ENCODE data around the gene TEX52.

TEX52 gene

DNA sequence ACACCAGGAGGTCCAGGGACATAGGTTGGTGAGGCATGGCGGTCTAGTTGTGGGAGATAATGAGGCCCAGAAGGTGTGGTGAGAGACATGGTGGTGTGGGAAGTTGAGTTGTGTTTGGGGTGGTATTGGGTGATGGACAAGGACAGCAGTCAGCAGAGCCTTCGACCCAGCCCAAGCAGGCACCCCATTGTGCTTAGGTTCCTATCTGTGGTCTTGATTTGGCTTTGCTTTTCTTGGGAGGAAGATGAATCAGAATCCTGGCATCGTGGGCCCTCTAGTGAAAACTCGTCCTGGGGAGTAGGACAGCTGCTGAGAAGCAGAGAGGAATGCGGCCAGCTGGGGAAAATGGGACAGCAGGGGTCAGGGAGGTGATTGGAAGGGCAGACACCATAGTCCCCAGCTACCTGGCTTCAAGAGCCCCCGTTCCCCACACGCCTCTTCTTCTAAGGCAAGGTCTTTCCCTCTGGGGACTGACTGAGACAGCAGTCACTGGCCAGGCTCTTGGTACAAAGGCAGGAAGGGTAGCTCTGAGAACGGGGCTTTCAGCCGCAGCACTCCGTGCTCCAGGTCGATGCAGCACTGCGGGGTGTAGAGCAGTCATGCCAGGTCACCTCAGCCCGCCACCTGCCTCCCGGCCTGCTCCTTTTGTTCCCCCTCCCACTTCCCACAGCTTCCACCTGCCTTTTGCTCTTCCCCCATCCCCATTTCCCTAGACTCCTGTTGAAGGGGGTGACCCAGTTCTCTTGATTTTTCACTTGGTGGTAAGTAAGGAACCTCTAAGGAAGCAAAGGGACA, 29.9 kb downstream of the TEX52 start:
- no peak for DNase-seq

DNA sequence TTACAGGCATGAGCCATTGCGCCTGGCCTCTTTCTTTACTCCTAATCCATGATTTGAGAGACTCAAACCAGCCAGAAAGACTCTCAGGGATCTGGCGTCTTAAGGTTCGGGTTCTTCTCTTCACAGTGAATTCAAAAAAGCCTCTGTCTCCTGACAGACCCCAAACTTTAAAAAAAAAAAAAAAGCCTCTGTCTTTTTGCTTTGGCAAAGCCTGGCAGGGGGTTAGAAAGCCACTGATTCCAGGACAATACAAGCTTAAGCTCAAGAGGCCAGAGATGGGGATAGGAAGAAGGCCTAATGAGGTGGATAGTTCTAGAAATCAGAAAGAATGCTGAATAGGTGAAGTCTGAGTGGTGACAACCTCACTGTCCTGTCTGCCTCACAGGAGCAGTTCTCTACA, 30.8 kb downstream of the TEX52 start:
- DNase-seq: no peak

DNA sequence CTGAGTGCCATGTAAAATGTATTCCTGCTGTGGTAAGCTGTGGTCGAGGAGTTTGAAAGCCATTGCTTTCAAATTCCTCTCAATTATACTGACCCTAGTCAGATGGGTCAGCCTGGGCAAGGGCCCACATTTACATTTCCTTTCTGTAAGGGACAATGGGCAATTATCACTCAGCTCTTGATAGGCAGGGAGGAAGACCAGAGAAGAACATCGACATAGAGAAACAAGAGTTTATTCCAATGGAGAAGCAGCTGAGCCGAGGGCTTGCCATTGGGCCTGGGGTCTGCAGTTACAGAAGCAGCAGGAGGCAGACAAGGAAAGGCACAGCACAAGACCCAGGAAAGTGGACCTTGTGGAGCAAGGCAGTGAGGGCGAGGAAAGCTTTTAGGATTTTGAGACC, 31.7 kb downstream of the TEX52 start:
- DNase-seq: no peak

DNA sequence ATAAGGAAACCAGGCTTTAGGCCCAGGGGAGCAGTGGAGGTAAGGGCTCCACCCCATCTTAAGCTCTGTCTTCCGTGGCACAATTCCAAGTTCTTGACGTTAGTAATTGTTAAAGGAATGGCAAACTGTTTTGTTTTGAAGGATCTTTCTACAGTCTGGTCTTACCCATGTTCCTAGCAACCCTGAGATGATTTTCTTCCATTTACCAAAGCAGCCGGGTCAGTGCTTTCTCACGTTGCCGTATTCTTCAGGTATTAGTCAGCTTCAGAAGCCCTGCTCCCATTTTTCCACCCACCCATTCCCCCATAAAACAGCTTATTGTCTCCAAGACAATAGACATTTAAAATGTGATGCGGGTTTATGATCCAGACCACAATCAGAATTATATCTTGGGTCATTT, 32.3 kb downstream of the TEX52 start:
- DNase-seq: no peak

DNA sequence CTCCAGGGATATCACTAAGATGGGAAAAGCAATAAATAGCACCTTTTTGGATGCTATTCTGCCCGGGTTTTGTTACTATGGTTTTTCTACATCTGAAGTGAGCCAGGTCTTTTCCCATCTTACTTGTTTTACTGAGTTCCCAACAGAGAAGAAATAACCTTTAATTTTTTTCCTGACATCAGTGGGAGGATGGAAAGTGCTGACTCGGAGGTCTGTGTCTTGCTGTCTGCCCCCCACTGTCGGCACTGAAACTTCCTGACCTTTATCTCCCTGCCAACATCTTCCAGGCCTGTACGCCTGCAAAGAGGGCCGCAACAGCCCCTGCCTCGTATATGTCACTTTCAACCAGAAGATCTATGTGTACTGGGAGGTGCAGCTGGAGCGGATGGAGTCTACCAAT, 33.4 kb downstream of the TEX52 start:
- DNase-seq: no peak

DNA sequence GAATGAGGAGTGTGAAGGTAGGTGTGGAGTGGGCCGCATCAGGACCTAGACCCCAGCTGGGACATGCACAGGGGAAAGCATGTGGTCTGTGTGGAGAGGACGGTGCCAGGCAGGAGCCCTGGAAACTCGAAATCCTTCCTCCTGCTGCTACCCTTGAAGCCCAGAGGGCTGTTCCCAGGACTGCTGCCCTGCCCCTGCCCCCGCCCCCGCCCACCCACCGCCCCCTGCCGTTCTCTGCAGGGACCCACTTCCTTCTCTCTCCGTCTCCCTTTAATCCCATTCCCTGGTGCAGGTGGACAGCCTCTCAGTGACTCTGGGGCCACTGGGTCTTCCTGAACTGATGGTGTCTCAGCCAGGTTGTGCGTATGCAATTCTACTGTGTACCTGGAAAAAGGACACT, 36.4 kb downstream of the TEX52 start:
- no peak for DNase-seq

DNA sequence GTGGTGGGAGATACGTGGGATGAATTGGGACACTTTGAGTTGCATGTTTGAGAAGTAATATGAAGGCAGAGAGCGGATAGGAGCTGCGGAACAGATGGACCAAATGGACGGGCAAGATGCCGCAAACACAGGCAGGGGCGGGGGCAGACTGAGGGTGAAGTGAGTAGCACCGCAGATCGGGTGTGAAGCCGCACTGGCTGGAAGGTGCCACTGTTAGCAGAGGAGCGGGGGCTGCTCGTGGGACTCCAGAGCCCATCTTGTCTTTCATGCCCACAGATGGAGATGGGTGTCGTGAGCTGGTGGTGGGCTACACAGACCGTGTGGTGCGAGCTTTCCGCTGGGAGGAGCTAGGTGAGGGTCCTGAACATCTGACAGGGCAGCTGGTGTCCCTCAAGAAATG, 37.0 kb downstream of the TEX52 start:
- no peak for DNase-seq

DNA sequence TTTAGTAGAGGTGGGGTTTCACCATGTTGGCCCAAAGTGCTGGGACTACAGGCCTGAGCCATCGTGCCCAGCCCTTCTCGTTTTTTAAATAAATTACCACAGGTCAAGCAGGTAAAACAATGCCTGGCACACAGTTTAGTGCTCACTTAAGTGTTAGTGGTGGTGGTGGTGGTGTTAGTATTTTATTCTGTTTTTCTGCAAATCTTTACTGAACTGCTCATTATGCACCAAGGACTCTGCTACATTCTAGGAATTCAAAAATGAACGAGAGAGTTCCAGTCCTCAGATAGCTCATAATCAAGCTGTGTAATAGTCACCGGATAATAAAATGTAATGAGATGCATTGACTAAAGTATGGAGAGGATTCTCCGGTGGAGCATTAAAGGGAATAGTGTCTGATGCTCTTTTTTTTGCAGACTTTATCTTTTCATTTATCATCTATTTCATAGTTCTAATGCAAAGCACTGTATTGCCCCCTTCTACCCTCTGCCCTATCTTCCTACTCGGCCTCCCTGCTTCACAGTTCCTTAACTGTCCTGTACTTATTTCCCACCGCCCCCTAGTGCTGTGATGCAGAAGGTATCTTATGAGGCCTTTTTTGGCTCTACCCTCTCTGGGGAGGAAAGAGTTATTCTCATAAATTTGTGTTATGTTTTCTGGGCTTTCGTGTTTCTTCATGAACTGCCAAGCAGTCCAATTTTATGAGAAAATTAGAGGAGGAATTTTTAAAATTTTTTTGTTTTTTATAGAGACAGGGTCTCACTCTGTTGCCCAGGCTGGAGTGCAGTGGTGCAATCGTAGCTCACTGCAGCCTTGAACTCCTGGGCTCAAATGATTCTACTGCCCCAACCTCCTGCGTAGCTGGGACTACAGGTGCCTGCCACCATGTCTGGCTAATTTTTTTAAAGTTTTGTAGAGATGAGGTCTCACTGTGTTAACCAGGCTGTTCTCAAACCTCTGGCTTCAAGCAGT, 43.3 kb downstream of the TEX52 start:
- peak; percentile 63 for DNase-seq

DNA sequence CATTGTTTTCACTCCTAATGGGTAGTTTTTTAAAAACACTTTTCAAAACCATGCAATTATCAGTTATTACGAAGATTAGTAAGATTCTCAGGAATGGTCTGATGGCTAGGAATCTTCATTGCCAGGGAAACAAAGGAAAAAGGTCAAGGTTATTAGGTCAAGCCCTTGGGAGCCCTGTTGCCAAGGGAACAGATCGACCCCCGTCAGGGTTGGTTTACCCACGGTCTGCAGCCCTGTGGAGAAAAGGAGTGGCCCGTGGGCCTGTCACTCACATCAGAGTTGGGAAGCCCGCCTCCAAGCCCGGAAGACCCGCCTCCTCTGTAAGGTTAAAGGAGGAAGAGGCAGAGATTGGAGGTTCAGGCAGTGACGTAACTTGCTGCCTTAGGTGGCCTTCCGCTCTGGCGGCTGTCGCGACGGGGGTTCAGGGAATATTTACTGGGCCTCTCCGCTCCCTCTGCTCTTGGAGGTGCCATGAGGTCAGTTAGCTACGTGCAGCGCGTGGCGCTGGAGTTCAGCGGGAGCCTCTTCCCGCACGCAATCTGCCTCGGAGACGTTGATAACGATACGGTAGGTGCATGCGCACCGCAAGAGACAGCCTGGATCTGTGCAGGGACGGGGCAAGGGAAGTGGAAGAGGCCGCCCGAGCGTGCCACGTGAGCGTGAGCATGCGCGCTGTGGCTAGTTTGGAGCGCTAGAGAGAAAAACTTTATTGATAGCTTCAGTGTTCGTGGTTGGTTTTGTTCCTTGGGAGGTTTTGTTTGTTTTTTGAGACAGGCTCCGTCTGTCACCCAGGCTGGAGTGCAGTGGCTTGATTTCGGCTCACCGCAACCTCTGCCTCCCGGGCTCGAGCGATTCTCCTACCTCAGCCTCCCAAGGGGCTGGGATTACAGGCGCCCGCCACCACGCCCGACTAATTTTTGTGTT, 44.3 kb downstream of the TEX52 start, which contains the start of gene ITFG2:
Gene ITFG2, plus strand, starts transcription at position 379 of the 924 bp plus-strand sequence. Its CDS starts 93 bp downstream, at position 472.
- peak; percentile 97 for DNase-seq

DNA sequence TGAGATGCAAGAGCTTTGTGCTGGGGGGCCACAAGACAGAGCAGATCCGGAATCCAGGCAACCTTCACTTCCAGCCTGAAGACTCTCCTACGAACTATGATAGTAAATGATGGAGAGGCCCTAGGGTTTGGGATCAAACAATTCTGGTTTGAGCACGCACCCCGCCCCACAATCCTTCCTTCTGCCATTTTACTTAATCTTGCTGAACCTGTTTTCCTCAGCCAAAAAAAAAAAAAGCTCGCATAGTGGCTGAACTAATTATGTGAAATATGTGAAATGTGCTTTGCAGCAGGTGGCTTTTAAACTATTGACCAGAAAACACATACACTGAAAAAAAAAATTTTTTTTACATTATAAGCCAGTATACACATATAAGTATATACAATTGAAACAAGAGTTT, 45.0 kb downstream of the TEX52 start:
- no peak for DNase-seq

DNA sequence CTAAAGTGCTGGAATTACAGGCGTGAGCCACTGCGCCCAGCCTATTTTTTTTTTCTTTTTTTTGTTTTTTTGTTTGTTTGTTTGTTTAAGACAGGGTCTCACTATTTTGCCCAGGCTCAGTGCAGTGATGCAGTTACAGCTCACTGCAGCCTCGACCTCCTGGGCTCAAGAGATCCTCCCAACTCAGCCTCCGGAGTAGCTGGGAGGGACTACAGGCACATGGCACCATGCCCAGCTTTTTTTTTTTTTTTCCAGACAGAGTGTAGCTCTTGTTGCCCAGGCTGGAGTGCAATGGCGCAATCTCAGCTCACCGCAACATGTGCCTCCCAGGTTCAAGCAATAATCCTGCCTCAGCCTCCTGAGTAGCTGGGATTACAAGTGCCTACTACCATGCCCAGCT, 50.1 kb downstream of the TEX52 start:
- no peak for DNase-seq

DNA sequence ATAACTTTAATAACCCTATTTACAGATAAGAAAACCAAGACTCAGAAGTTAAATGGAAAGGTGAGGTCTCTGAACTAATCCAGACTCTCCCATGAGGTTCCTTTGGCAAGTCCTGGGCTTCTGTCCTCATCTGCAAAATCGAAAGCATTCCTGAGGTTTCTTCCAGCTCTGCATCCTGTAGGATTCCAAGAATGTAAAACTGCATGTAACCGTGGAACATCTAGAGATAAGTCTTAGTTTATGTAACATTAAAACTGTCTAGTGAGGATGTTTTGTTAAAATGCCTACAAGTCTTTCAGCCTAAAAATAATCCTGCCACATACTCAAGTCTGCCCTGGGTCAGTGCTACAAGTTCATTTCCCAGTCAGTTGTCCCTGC, 51.7 kb downstream of the TEX52 start:
- DNase-seq: no peak

DNA sequence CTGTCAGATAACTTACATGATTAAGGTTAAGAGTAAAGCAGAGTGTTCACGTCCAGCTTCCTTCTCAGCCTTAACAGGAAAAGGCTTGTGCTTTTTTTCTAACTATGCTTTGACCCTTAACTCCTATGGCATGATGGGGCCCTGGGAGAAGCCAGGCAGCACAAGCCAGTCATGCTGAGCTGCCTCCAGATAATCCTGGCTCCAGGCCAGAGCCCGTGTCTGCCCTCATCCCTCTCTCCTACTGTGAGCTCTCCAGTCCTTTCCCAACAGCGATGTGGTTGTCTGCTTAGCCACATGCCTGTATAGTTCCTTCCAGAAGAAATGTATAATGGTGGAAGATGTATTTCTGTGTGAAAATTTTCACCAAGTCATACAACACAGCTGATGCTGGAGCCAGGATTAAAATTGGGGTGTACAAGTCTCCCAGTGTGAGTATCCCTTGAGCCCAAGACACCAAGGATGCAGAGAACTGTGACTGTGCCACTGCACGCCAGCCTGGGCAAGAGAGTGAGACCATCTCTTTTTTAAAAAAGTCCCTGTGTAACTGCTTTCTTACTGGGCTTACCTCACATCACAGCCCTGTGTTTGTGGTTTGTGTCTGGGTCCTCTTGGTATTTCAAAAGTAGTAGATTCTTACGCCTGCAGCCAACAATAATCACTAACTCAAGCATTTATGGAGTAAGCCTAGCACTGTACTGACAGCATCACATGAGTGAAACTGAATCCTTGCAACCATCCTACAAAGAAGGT, 52.3 kb downstream of the TEX52 start:
- DNase-seq: no peak

DNA sequence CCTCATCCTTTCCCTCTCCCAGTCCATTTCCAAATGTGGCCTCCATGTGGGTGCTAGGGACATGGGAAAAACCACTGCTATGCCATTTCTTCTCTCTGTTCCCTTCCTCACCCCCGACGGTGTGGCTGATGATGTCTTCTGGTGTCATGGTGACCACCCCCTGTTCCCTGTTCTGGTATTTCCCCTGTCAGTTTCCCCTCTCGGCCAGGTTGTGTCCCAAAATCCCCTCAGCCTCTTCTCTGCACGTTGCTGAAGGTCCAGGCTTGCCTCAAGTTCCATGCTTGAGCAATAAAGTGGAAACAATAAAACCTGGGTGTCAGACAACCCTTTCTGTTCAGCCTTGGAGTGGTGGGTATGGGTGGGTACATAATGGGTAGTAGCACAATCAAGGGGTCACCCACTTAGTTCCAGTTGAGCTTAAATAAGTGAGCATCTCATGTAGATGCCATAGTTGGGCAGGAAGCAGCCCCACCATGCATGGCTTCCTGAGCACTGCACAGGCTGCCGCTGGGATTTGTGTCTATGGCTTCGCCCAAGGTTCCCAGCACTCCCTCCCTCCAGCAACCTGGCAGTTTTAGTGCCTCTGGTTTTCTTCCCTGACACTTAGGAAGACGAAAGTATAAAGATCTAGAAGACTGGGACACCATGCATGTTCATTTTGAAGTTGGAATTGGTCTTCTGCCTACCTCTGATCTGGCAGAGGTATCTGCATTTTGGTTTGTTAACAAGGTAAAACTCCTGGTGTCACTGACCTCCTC, 53.0 kb downstream of the TEX52 start:
- no peak for DNase-seq

DNA sequence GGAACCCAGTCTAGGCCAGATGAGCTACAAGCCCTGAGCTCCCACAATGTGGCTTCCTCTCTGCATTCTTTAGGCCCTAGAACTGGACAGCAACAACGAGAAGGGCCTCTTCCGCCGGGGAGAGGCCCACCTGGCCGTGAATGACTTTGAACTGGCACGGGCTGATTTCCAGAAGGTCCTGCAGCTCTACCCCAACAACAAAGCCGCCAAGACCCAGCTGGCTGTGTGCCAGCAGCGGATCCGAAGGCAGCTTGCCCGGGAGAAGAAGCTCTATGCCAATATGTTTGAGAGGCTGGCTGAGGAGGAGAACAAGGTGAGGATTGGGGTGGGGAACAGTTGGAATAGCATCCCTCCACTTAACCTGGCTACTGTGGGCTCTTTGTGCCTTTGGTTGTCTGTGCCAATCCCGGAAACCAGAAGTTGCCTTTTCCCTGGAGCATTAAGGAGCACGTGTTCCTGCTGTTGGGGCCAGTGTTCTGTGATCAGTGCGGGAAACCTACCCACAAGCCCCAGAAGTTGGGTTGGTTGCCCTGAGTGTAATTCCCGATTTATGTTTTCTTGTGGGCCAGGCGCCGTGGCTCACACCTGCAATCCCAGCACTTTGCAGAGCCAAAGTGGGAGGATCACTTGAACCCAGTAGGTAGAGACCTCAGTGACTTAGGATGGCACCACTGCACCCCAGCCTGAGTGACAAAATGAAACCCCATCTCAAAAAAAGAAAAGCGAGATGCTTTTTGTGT, 55.6 kb downstream of the TEX52 start:
- DNase-seq: no peak

DNA sequence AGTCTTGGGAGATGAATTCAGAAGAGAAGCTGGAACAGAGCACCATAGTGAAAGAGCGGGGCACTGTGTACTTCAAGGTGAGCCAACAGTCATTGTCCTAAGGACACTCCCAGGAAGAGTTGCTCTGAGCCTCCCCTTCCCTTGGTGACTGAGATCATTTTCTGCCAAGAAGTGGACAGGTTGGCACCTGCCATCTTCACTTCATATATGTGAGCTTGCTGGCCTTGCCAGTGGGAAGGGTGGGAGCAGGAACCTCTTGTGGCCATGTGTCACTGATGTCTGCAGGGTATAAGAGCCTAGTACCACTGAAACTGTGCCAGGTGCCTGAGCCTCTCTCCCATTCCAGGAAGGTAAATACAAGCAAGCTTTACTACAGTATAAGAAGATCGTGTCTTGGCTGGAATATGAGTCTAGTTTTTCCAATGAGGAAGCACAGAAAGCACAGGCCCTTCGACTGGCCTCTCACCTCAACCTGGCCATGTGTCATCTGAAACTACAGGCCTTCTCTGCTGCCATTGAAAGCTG, 56.7 kb downstream of the TEX52 start:
- DNase-seq: no peak

Measured in CD4-positive, alpha-beta T cell treated with Interleukin-21 for 1 hour (primary cell).